ENCODE data around the gene SETDB1. TPM values are rescaled to one million over a fixed set of nuclear protein-coding genes. Genes with fewer than 3 reads are reported as not detected.

The SETDB1 gene
- total RNA-seq, 1 donor from 2014 or later, result 60.6 TPM

- H3K27me3 Mint-ChIP-seq (ENCODE audit: insufficient read depth), result no peaks in the 10 kb centered on the region
- H3K27ac Mint-ChIP-seq, result no peak overlapping the region
- no peaks in the 10 kb centered on the region for H3K9me3 Mint-ChIP-seq
- no peaks in the 10 kb centered on the region for H3K36me3 Mint-ChIP-seq (ENCODE audit: low read depth)
- no peaks in the 10 kb centered on the region for H3K4me1 Mint-ChIP-seq (ENCODE audit: low read depth)
- no peak overlapping the region for H3K4me3 Mint-ChIP-seq
- intact Hi-C loops (cut with micrococcal nuclease), result no loop called here
- no peak for DNase-seq (ENCODE audit: low spot score)
Observed at GRCh38 chr1:150985179-150985825, 59.1 kb downstream of the SETDB1 start.

GRCh38 chr1:150987924-150988323 lies 61.8 kb downstream of the SETDB1 start:
- Mint-ChIP-seq H3K36me3 (ENCODE audit: low read depth) (no peaks in the 10 kb centered on the region), H3K27ac (no peak overlapping the region), H3K9me3 (no peaks in the 10 kb centered on the region), H3K27me3 (ENCODE audit: insufficient read depth) (no peaks in the 10 kb centered on the region), H3K4me1 (ENCODE audit: low read depth) (no peaks in the 10 kb centered on the region), H3K4me3 (no peak overlapping the region)
- DNase-seq (ENCODE audit: low spot score), result no peak
- intact Hi-C loops (cut with micrococcal nuclease), result no loop called here

- Mint-ChIP-seq H3K27me3 (ENCODE audit: insufficient read depth) (no peaks in the 10 kb centered on the region), H3K4me3 (no peak overlapping the region), H3K4me1 (ENCODE audit: low read depth) (peaks cover 8% of the 10 kb centered on the region), H3K9me3 (no peaks in the 10 kb centered on the region), H3K36me3 (ENCODE audit: low read depth) (peaks cover 5% of the 10 kb centered on the region), H3K27ac (no peak overlapping the region)
- intact Hi-C loops (cut with micrococcal nuclease), result no loop called here
- DNase-seq (ENCODE audit: low spot score), result no peak
Observed at GRCh38 chr1:150992626-150993025, 66.5 kb downstream of the SETDB1 start.

- intact Hi-C loops (cut with micrococcal nuclease), result no loop called here
- Mint-ChIP-seq H3K27me3 (ENCODE audit: insufficient read depth) (no peaks in the 10 kb centered on the region), H3K36me3 (ENCODE audit: low read depth) (peaks cover 5% of the 10 kb centered on the region), H3K4me3 (no peak overlapping the region), H3K27ac (no peak overlapping the region), H3K4me1 (ENCODE audit: low read depth) (peaks cover 8% of the 10 kb centered on the region), H3K9me3 (no peaks in the 10 kb centered on the region)
- no peak for DNase-seq (ENCODE audit: low spot score)
Observed at GRCh38 chr1:150994248-150994647, 68.1 kb downstream of the SETDB1 start.

- no peak for DNase-seq (ENCODE audit: low spot score)
- Mint-ChIP-seq H3K27ac (no peak overlapping the region), H3K36me3 (ENCODE audit: low read depth) (peaks cover 7% of the 10 kb centered on the region), H3K27me3 (ENCODE audit: insufficient read depth) (no peaks in the 10 kb centered on the region), H3K4me3 (no peak overlapping the region), H3K9me3 (no peaks in the 10 kb centered on the region), H3K4me1 (ENCODE audit: low read depth) (peaks cover 8% of the 10 kb centered on the region)
- intact Hi-C loops (cut with micrococcal nuclease), result loop anchor here (5.0 kb wide), 1 partner anchor 738 kb away; the partner anchor contains the start of gene CA14
Observed at GRCh38 chr1:150995460-150995859, 69.3 kb downstream of the SETDB1 start.

GRCh38 chr1:150995896-150996295 lies 69.7 kb downstream of the SETDB1 start:
- DNase-seq (ENCODE audit: low spot score), result peak; percentile 20
- intact Hi-C loops (cut with micrococcal nuclease), result loop anchor here (1.0 to 5.0 kb wide), 3 partner anchors 12 to 739 kb away; partner anchors contain the start of genes CA14 and PRUNE1
- peaks cover 10% of the 10 kb centered on the region for H3K36me3 Mint-ChIP-seq (ENCODE audit: low read depth)
- no peaks in the 10 kb centered on the region for H3K27me3 Mint-ChIP-seq (ENCODE audit: insufficient read depth)
- H3K27ac Mint-ChIP-seq, result no peak overlapping the region
- H3K4me3 Mint-ChIP-seq, result no peak overlapping the region
- peaks cover 8% of the 10 kb centered on the region for H3K4me1 Mint-ChIP-seq (ENCODE audit: low read depth)
- H3K9me3 Mint-ChIP-seq, result no peaks in the 10 kb centered on the region

- intact Hi-C loops (cut with micrococcal nuclease), result loop anchor here (5.0 kb wide), 1 partner anchor 740 kb away; the partner anchor contains the start of gene CA14
- no peak for DNase-seq (ENCODE audit: low spot score)
- peak overlapping the region; percentile 4 for H3K27ac Mint-ChIP-seq
- H3K36me3 Mint-ChIP-seq (ENCODE audit: low read depth), result peaks cover 17% of the 10 kb centered on the region
- H3K9me3 Mint-ChIP-seq, result no peaks in the 10 kb centered on the region
- H3K4me1 Mint-ChIP-seq (ENCODE audit: low read depth), result peaks cover 18% of the 10 kb centered on the region
- no peak overlapping the region for H3K4me3 Mint-ChIP-seq
- H3K27me3 Mint-ChIP-seq (ENCODE audit: insufficient read depth), result no peaks in the 10 kb centered on the region
Observed at GRCh38 chr1:150997126-150997872, 71.1 kb downstream of the SETDB1 start.

GRCh38 chr1:150997949-150998348 lies 71.8 kb downstream of the SETDB1 start:
- no peak for DNase-seq (ENCODE audit: low spot score)
- no peak overlapping the region for H3K27ac Mint-ChIP-seq
- H3K27me3 Mint-ChIP-seq (ENCODE audit: insufficient read depth), result no peaks in the 10 kb centered on the region
- no peak overlapping the region for H3K4me3 Mint-ChIP-seq
- peaks cover 22% of the 10 kb centered on the region for H3K36me3 Mint-ChIP-seq (ENCODE audit: low read depth)
- H3K4me1 Mint-ChIP-seq (ENCODE audit: low read depth), result peaks cover 24% of the 10 kb centered on the region
- intact Hi-C loops (cut with micrococcal nuclease), result loop anchor here (5.0 kb wide), 1 partner anchor 741 kb away; the partner anchor contains the start of gene CA14
- H3K9me3 Mint-ChIP-seq, result no peaks in the 10 kb centered on the region

GRCh38 chr1:150999051-150999674 lies 73.0 kb downstream of the SETDB1 start:
- Mint-ChIP-seq H3K36me3 (ENCODE audit: low read depth) (peaks cover 23% of the 10 kb centered on the region), H3K4me3 (no peak overlapping the region), H3K27ac (no peak overlapping the region), H3K9me3 (no peaks in the 10 kb centered on the region), H3K4me1 (ENCODE audit: low read depth) (peaks cover 36% of the 10 kb centered on the region), H3K27me3 (ENCODE audit: insufficient read depth) (no peaks in the 10 kb centered on the region)
- DNase-seq (ENCODE audit: low spot score), result no peak
- intact Hi-C loops (cut with micrococcal nuclease), result loop anchor here (5.0 kb wide), 1 partner anchor 742 kb away; the partner anchor contains the start of gene CA14

- Mint-ChIP-seq H3K36me3 (ENCODE audit: low read depth) (peaks cover 23% of the 10 kb centered on the region), H3K4me1 (ENCODE audit: low read depth) (peaks cover 44% of the 10 kb centered on the region), H3K4me3 (no peak overlapping the region), H3K27me3 (ENCODE audit: insufficient read depth) (no peaks in the 10 kb centered on the region), H3K9me3 (no peaks in the 10 kb centered on the region), H3K27ac (no peak overlapping the region)
- intact Hi-C loops (cut with micrococcal nuclease), result loop anchor here (5.0 to 10.0 kb wide), 2 partner anchors 125 to 743 kb away; partner anchors contain the start of genes ARNT and CA14
- no peak for DNase-seq (ENCODE audit: low spot score)
Observed at GRCh38 chr1:150999926-151000325, 73.8 kb downstream of the SETDB1 start.

GRCh38 chr1:151000408-151000807 lies 74.2 kb downstream of the SETDB1 start:
- Mint-ChIP-seq H3K27ac (no peak overlapping the region), H3K9me3 (no peaks in the 10 kb centered on the region), H3K36me3 (ENCODE audit: low read depth) (peaks cover 23% of the 10 kb centered on the region), H3K4me1 (ENCODE audit: low read depth) (peaks cover 48% of the 10 kb centered on the region), H3K4me3 (no peak overlapping the region), H3K27me3 (ENCODE audit: insufficient read depth) (no peaks in the 10 kb centered on the region)
- intact Hi-C loops (cut with micrococcal nuclease), result loop anchor here (10.0 kb wide), 1 partner anchor 126 kb away; the partner anchor contains the start of gene ARNT
- DNase-seq (ENCODE audit: low spot score), result no peak

- Mint-ChIP-seq H3K9me3 (no peaks in the 10 kb centered on the region), H3K4me3 (peak overlapping the region; percentile 45), H3K4me1 (ENCODE audit: low read depth) (peaks cover 53% of the 10 kb centered on the region), H3K27ac (peak overlapping the region; percentile 61), H3K36me3 (ENCODE audit: low read depth) (peaks cover 23% of the 10 kb centered on the region), H3K27me3 (ENCODE audit: insufficient read depth) (no peaks in the 10 kb centered on the region)
- DNase-seq (ENCODE audit: low spot score), result no peak
- intact Hi-C loops (cut with micrococcal nuclease), result loop anchor here (10.0 kb wide), 1 partner anchor 127 kb away; the partner anchor contains the start of gene ARNT
Observed at GRCh38 chr1:151001602-151002001, 75.4 kb downstream of the SETDB1 start.
